Measurements from ENCODE around the gene IGFL3. TPM values are rescaled to one million over a fixed set of nuclear protein-coding genes. Genes with fewer than 3 reads are reported as not detected.

IGFL3 gene
- total and polyA plus RNA-seq, 12 donors, result not detected

- intact Hi-C loops (cut with DNase I), result no loop called here
- peaks cover 0 to 32% (median 6%) of the 10 kb centered on the region in 7 donors for H3K27me3 ChIP-seq
Observed at GRCh38 chr19:46160233-46160775, 35.8 kb upstream of the IGFL3 start.

GRCh38 chr19:46159418-46160232, 35.1 kb upstream of the IGFL3 start:
- H3K4me1 ChIP-seq, result no peaks in the 10 kb centered on the region
- no peak overlapping the region for H3K27ac ChIP-seq
- 63 to 71% methylated on average over 4 of the region's 4 CpGs for WGBS, 2 donors
- peaks cover 0 to 38% (median 6%) of the 10 kb centered on the region in 7 donors for H3K27me3 ChIP-seq
- H3K36me3 ChIP-seq, result no peaks in the 10 kb centered on the region
- ATAC-seq (no peak), DNase-seq (no peak)
- H3K9me3 ChIP-seq, result peaks cover 0 to 20% (median 5%) of the 10 kb centered on the region in 11 donors
- intact Hi-C loops (cut with DNase I), result no loop called here
- no peak overlapping the region for H3K4me3 ChIP-seq
- TF ChIP-seq CTCF (IDR thresholded peaks at IDR 0.05), result no peak

More at GRCh38 chr19:46160233-46160775, 35.8 kb upstream of the IGFL3 start:
- ATAC-seq (no peak), DNase-seq (no peak)
- Histone ChIP-seq H3K9me3 (peaks cover 0 to 20% (median 5%) of the 10 kb centered on the region in 11 donors), H3K4me3 (no peak overlapping the region), H3K36me3 (no peaks in the 10 kb centered on the region), H3K27ac (no peak overlapping the region), H3K4me1 (no peaks in the 10 kb centered on the region)
- TF ChIP-seq CTCF (IDR thresholded peaks at IDR 0.05), result no peak
- WGBS, 2 donors, result 93 to 95% methylated on average over 7 of the region's 7 CpGs

- no peaks in the 10 kb centered on the region for H3K36me3 ChIP-seq
- no peaks in the 10 kb centered on the region for H3K4me1 ChIP-seq
- no peak overlapping the region for H3K4me3 ChIP-seq
- no peaks in the 10 kb centered on the region for H3K9me3 ChIP-seq
- intact Hi-C loops (cut with DNase I), result no loop called here
- ATAC-seq, result no peak
- H3K27me3 ChIP-seq, result peaks cover 0 to 70% (median 12%) of the 10 kb centered on the region in 7 donors
- WGBS, 2 donors, result 80 to 82% methylated on average over 3 of the region's 3 CpGs
- no peak for TF ChIP-seq CTCF (IDR thresholded peaks at IDR 0.05)
- no peak for DNase-seq
- H3K27ac ChIP-seq, result no peak overlapping the region
Observed at GRCh38 chr19:46155237-46155636, 30.7 kb upstream of the IGFL3 start.

- H3K36me3 ChIP-seq, result no peaks in the 10 kb centered on the region
- H3K27ac ChIP-seq, result no peak overlapping the region
- WGBS, 2 donors, result 88 to 89% methylated on average over 5 of the region's 5 CpGs
- intact Hi-C loops (cut with DNase I), result no loop called here
- no peak for TF ChIP-seq CTCF (IDR thresholded peaks at IDR 0.05)
- no peak overlapping the region for H3K4me3 ChIP-seq
- DNase-seq (no peak), ATAC-seq (no peak)
- peaks cover 0 to 54% (median 6%) of the 10 kb centered on the region in 7 donors for H3K27me3 ChIP-seq
- H3K9me3 ChIP-seq, result no peaks in the 10 kb centered on the region
- no peaks in the 10 kb centered on the region for H3K4me1 ChIP-seq
Observed at GRCh38 chr19:46150606-46151005, 26.1 kb upstream of the IGFL3 start.
